Measurements from ENCODE around the gene CAMK2B.

The CAMK2B gene

GRCh38 chr7:44258865-44259546 is 66.4 kb downstream of the CAMK2B start:
- no peaks in the 10 kb centered on the region for H3K9me2 ChIP-seq (ENCODE audit: low read depth, low read length)
- peaks cover 20% of the 10 kb centered on the region for H3K27me3 ChIP-seq (ENCODE audit: insufficient read depth, low read length)
- no peaks in the 10 kb centered on the region for H3F3A ChIP-seq (ENCODE audit: insufficient read depth, low read length)
- H3K9me3 ChIP-seq (ENCODE audit: low read length): no peaks in the 10 kb centered on the region
- no peaks in the 10 kb centered on the region for H3K79me2 ChIP-seq (ENCODE audit: insufficient read depth, low read length)
- no peak for TF ChIP-seq EZH2 (IDR thresholded peaks at IDR 0.05; ENCODE audit: borderline replicate concordance, low read length)
- TF ChIP-seq, protein P1, sequence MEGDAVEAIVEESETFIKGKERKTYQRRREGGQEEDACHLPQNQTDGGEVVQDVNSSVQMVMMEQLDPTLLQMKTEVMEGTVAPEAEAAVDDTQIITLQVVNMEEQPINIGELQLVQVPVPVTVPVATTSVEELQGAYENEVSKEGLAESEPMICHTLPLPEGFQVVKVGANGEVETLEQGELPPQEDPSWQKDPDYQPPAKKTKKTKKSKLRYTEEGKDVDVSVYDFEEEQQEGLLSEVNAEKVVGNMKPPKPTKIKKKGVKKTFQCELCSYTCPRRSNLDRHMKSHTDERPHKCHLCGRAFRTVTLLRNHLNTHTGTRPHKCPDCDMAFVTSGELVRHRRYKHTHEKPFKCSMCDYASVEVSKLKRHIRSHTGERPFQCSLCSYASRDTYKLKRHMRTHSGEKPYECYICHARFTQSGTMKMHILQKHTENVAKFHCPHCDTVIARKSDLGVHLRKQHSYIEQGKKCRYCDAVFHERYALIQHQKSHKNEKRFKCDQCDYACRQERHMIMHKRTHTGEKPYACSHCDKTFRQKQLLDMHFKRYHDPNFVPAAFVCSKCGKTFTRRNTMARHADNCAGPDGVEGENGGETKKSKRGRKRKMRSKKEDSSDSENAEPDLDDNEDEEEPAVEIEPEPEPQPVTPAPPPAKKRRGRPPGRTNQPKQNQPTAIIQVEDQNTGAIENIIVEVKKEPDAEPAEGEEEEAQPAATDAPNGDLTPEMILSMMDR (IDR thresholded peaks at IDR 0.05; ENCODE audit: low read length): no peak
- no peak overlapping the region for H2AFZ ChIP-seq (ENCODE audit: low read length)
- H3K36me3 ChIP-seq (ENCODE audit: insufficient read depth, low read length): no peaks in the 10 kb centered on the region
- no peak overlapping the region for H3K4me3 ChIP-seq (ENCODE audit: low read depth, low read length, poor library complexity, severe bottlenecking)
- H3K4me1 ChIP-seq (ENCODE audit: insufficient read depth, low read length, severe bottlenecking): peaks cover 8% of the 10 kb centered on the region
- no peak overlapping the region for H3K27ac ChIP-seq (ENCODE audit: low read depth, low read length, poor library complexity, severe bottlenecking)
- no peak overlapping the region for H3K9ac ChIP-seq (ENCODE audit: low read length)
- H3K4me2 ChIP-seq (ENCODE audit: low read length): no peak overlapping the region
- H4K20me1 ChIP-seq (ENCODE audit: insufficient read depth, low read length): no peaks in the 10 kb centered on the region

DNA sequence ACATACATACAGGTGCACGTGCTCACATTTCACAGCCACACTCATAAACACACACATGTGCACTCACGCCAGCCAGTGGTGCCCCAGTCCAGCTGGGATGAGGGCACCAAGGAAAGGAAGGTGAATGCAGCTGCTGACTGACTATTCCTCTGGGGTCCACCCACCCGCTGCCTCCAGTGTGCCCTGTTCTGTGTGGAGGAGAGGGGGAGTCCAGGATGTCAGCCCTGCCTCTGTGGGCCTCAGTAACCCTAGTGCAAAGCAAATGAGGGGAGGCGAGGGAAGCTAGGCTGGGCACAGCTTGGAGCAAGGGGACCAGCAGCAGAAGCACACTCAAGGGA is 67.0 kb downstream of the CAMK2B start:
- no peak for TF ChIP-seq EZH2 (IDR thresholded peaks at IDR 0.05; ENCODE audit: borderline replicate concordance, low read length)
- TF ChIP-seq, protein P1 (IDR thresholded peaks at IDR 0.05; ENCODE audit: low read length): no peak
- Histone ChIP-seq H3F3A (ENCODE audit: insufficient read depth, low read length) (no peaks in the 10 kb centered on the region), H3K79me2 (ENCODE audit: insufficient read depth, low read length) (no peaks in the 10 kb centered on the region), H3K9me3 (ENCODE audit: low read length) (no peaks in the 10 kb centered on the region), H3K36me3 (ENCODE audit: insufficient read depth, low read length) (no peaks in the 10 kb centered on the region), H3K4me2 (ENCODE audit: low read length) (no peak overlapping the region), H3K9me2 (ENCODE audit: low read depth, low read length) (no peaks in the 10 kb centered on the region), H2AFZ (ENCODE audit: low read length) (no peak overlapping the region), H3K9ac (ENCODE audit: low read length) (no peak overlapping the region), H3K27ac (ENCODE audit: low read depth, low read length, poor library complexity, severe bottlenecking) (no peak overlapping the region), H3K4me3 (ENCODE audit: low read depth, low read length, poor library complexity, severe bottlenecking) (no peak overlapping the region), H4K20me1 (ENCODE audit: insufficient read depth, low read length) (no peaks in the 10 kb centered on the region), H3K4me1 (ENCODE audit: insufficient read depth, low read length, severe bottlenecking) (peaks cover 8% of the 10 kb centered on the region), H3K27me3 (ENCODE audit: insufficient read depth, low read length) (peaks cover 14% of the 10 kb centered on the region)

GRCh38 chr7:44257618-44258422 is 67.6 kb downstream of the CAMK2B start:
- peaks cover 8% of the 10 kb centered on the region; the same call in 1 of the 2 replicates for H3K27me3 ChIP-seq (ENCODE audit: insufficient read depth, low read length)
- no peak overlapping the region for H3K27ac ChIP-seq (ENCODE audit: low read depth, low read length, poor library complexity, severe bottlenecking)
- H3K36me3 ChIP-seq (ENCODE audit: insufficient read depth, low read length): no peaks in the 10 kb centered on the region
- H4K20me1 ChIP-seq (ENCODE audit: insufficient read depth, low read length): no peaks in the 10 kb centered on the region
- H3F3A ChIP-seq (ENCODE audit: insufficient read depth, low read length): no peaks in the 10 kb centered on the region
- H3K9me3 ChIP-seq (ENCODE audit: low read length): no peaks in the 10 kb centered on the region
- H3K9ac ChIP-seq (ENCODE audit: low read length): no peak overlapping the region
- H3K4me1 ChIP-seq (ENCODE audit: insufficient read depth, low read length, severe bottlenecking): peaks cover 8% of the 10 kb centered on the region
- no peaks in the 10 kb centered on the region for H3K9me2 ChIP-seq (ENCODE audit: low read depth, low read length)
- no peaks in the 10 kb centered on the region for H3K79me2 ChIP-seq (ENCODE audit: insufficient read depth, low read length)
- no peak for TF ChIP-seq EZH2 (IDR thresholded peaks at IDR 0.05; ENCODE audit: borderline replicate concordance, low read length)
- TF ChIP-seq, protein P1 (IDR thresholded peaks at IDR 0.05; ENCODE audit: low read length): no peak
- no peak overlapping the region for H2AFZ ChIP-seq (ENCODE audit: low read length)
- no peak overlapping the region for H3K4me3 ChIP-seq (ENCODE audit: low read depth, low read length, poor library complexity, severe bottlenecking)
- H3K4me2 ChIP-seq (ENCODE audit: low read length): no peak overlapping the region
